ENCODE results near the gene CRYBB1.

The CRYBB1 gene

DNA sequence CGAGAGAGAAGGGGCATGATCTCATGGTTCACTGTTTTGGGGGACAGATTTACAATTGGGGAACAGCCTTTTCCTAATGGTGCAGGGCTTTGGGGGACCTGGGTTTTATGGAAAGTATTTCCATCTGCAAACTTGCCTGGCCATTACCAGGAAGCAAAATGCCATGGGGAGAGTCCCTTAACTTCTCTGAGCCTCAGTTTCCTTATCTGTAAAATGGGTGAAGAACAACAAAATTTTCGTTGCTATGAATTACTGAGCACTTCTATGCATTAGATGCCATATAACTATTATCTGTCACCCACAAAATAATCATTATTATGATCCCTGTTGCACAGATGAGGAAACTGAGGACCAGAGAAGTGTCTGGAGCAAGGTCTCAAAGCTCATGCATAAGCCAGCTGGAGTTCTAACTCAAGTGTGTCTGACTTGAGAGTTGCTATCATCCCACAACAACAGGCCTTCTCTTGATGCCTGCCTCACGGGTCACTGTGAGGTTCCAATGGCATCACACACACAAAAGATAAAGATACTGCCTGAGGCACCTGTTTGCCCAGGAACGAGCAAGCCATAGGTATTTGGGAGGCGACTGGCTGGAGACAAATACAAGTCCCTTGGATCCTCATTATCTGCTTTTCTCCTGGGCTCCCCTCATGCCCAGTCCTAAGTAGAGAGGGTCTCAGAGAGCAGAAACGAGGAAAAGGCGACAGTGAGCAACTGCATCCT, 43.7 kb downstream of the CRYBB1 start:
- DNase-seq: no peak

DNA sequence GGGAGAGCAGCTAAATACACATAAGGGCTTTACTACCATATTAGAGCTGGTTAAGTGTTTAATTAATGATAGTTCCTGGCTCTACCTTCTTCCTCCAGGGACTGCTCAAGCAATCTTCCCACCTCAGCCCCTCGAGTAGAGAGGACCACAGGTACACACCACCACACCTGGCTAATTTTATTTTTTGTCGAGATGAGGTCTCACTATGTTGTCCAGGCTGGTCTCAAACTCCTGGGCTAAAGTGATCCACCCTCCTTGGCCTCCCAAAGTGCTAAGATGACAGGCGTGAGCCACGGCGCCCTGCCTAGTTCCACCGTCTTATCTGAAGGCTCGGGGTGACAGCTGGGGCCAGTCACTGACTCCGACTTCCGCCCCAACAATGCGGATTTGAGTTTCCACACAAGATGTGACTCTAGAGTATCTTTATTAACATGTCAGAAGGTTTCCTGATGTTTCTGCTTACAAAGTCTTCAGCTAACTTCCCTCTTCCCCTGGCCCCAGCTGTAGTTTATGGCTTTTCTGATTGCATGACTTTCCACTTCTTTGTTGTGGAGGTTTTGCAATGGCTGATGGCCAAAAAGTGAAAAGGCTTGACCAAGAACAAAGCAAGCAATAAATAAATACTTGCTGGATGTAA, 44.7 kb downstream of the CRYBB1 start:
- no peak for DNase-seq

DNA sequence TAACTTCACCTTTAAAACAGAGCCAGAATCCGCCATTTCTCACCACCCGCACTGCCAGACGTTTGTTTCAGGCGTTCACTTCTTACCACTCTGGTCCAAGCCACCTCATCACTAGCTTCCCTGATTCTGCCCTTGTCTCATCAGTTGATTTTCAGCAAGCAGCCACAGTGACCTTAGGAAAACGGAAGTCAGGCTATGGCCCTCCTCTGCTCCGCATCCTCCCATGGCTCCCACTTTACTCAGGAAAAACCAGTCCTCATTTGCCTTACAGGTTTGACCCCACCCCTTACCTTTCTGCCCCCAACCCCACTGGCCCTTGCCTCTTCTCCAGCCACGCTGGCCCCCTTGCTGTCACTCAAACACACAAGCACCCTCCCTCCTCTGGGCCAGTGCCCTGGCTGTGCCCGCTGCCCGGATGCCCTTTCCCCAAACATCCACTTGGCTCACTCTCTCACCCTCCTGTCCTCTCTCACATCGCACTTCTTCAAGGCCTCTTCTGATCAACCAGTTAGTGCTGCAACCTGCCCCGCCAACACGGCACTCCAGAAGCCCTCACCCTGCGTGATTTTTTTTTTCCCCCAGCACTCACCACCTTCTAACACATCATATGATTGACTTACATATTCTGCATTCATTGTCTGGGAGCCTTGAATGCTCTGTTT, 46.8 kb downstream of the CRYBB1 start:
- DNase-seq: no peak

DNA sequence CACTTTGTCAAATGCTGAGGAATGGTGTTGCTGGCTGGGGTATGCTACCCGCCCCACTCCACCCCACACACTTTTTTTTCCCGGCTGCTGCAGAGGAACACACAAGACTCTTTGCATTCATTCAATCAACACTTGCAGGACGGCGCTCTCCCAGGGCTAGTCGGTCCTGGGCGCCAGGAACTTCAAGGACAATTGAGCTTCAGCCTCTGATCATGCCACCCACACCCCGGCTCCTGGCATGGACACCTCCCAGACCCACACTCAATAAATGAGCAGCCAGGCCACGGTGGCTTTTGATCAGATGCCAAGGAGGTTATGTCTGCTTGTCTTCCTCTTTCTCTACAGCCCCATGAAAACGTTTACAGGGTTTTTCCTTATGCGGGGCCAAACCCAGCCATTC, 47.7 kb downstream of the CRYBB1 start:
- DNase-seq: no peak

DNA sequence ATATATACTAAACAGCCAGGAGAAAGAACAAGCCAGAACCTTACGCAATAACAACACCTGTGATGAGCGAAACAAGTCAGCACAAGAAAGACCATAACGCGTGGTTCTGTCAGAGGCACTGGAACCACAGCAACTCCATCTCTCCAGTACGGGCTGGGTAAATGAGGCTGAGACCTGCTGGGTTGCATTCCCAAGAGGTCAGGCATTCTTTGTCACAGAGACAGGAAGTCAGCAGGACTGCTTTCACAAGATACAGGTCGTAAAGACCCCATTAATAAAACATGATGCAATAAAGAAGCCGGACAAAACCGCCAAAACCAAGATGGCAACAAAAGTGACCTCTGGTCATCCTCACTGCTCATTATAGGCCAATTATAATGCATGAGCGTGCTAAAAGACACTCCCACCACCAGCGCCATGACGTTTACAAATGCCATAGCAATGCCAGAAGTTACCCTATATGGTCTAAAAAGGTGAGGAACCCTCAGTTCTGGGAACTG, 49.6 kb downstream of the CRYBB1 start:
- DNase-seq: no peak

DNA sequence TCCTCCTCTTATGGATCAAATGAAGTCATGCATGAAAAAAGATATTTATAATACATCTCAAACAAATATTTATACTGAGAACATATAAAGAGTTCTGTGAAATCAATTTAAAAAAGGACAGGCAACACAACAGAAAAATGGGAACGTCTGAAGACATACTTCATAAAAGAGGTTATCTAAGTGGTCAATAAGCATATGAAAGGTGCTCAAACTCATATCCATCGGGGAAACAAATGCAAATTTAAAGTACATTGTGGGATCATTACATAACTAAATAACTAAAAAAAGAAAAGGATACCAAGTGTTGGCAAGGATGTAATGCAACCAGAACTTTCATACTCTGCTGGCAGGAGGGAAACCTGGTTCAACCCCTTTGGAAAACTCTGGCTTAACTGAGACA, 50.2 kb downstream of the CRYBB1 start:
- no peak for DNase-seq

DNA sequence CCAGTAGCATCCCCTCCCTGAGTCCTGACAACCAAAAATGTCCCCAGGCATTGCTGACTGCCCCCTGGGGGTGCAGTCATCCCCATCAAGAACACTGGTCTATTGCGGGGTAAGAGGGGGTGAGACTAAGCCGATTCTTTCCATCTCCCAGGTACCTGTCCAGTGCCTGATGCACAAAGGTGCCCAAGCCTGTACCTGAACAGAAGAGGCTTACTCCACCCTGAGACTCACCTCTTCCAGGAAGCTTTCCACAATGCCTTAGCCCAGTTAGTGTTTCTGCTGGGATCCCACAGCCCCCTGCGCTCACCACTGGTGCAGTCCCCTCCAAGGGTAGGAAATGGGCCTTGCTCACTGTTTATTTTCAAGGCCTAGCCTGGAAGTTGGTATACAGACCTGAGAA, 50.8 kb downstream of the CRYBB1 start:
- DNase-seq: no peak

DNA sequence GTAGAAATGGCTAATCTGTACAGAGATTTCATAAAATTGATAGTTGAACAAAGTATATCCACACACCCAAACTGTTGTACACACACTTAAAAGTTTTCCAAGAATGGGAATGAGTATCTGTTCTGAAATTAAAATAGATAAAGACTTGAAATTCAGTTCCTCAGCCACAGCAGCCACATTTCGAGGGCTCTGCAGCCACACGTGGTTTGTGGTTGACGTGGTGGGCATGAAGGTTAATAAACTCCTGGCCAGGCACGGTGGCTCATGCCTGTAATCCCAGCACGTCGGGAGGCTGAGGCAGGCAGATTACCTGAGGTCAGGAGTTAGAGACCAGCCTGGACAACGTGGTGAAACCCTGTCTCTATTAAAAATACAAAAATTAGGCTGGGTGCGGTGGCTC, 51.9 kb downstream of the CRYBB1 start:
- DNase-seq: no peak

DNA sequence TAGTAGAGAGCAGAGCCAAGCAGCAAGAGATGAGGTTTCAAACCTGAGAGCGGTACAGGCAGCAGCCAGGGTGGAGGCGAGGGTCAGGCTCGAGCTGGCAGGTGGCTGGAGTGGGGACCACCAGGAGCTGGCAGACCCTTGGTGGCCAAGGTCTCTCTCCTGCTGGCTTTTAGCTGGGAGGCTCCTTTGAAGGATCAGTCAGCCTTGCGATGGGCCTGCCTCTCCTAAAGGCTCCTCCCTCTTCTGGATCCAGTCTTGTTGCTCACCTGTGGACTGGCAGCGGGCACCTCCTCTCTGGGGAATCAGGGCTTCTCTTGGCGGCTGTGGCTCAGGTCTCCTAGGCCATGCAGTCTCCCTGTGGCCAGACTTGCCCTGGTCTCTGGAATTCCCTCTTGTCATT, 52.6 kb downstream of the CRYBB1 start:
- no peak for DNase-seq

DNA sequence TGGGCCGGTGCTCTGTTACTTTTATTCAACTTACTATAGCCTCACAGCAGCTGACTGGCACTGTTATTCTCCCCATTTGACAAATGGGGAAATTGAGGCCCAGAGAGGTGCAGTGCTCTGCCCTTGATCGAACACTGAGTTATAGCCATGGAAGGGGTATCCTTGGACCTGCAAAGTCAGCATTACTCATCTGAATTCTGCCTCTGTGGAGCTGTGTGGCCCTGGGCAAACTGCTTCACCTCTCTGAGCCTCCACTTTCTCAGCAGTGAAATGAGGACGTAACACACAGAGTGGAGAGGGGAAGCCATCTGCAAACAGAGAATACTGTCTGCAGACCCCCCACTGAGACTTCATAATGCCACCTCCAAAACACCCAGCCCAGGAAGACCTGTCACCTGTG, 53.2 kb downstream of the CRYBB1 start:
- no peak for DNase-seq

DNA sequence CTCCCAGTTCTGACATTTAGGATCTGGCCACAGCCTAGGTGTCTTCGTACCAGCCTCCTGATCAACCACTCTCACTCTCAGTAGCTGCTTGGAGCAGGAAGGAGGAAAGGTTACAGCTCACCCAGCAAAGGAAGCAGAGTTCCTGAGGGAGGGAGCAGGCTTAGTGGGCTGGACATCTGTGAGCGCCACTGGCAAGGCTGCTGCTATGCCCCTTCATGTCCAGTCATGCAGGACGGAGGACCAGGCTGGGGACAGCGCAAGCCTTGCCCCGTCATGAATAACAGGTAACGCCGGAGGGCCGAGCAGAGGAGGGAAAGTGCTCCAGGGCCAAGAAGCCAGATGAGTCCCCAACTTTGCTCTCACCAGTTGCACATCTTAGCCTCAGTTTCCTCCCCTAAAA, 53.6 kb downstream of the CRYBB1 start:
- DNase-seq: no peak

DNA sequence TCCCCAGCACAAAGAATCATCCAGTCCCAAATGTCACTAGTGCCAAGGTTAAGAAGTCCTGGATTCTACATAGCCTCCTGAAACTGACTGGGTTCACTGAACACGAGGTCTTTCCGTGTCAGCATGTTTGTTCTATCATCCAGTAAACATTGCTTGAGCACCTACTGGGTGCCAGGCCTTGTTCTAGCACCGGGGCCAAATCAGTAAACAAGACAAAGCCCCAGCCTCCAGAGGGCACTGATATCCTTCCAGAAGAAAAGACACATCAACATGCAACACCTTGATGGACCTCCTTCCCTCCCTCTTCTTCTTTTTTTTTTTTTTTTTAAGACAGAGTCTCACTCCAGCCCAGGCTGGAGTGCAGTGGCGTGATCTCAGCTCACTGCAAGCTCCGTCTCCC, 54.8 kb downstream of the CRYBB1 start:
- no peak for DNase-seq

DNA sequence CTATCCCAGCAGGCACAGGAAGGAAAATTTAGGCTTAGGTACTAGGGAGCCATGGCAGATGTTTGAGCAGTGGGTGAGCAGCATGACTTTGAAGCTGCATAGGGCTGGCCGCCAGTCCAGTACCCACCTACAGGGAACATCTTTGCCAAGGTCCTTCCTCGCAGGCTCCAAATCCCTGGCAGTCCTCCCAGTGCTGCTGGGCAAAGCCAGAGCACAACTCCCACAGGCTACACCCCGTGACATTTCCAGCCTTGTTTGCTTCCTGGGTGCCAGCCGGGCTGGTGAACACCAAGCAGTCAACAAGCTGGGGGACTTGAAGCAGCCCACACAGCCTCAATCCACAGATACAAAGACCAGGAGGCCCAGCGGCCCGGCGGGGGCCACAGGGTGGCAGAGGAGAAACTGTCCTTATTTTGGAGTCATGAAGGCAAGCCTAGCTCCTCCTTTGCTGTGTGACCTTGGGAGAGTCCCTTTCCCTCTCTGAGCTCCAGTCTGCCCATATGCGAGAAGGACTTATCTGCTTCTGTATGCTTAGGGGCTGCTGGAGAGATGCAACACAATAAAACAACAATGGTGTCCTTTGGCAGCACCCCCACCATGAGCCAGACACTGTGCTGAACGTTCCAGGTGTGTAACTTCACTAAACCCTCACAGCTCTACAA, 55.9 kb downstream of the CRYBB1 start:
- no peak for DNase-seq

DNA sequence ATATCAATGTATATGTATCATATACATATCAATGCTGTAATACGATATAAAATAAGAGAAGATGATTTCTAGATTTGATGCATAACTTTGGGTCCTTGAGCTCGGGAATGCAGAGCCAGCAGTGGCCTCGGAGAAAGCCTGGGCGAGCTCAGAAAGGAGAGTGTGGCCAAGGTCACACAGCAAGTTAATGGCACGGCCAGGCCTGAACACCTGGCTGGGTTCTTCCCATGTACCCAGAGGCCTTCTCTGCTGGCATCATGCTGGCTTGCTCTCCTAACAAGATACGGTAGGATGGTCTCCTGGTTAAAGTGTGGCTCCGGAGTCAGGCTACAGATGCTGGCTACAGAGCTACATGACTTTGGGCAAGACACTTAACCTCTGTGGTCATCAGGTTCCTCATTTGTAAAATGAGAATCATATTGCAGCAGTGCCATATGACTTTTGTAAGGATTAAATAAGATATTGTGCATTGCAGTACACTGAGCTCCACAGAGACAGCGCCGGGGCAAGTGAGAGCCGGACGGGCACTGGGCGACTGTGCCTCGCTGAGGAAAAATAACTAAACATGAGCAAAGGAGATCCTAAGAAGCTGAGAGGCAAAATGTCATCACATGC, 57.8 kb downstream of the CRYBB1 start:
- DNase-seq: no peak

DNA sequence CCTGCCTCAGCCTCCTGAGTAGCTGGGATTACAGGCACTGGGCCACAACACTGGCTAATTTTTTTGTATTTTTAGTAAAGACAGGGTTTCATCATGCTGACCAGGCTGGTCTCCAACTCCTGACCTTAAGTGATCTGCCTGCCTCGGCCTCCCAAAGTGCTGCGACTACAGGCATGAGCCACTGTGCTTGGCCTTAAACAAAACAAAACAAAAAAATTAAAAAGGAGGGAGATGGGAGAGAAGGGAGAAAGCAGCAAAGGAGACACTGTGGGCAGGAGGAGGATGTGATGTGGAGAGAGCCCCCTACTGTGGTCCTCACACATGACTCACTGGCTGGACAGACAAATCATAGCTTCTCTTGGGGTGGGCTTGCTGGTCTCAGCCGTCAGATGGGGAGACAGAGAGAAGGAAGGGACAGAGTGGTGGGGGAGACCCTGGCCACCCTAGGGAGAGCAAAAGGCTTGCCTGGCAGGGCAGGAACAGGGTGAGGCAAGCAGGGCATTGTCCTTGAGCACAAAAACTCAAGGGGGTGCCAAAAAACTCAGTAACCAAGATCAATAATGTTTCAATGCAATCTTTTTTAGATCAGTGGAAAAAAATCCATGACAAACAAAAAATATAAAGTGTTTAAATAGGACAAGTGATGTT, 59.5 kb downstream of the CRYBB1 start:
- no peak for DNase-seq

DNA sequence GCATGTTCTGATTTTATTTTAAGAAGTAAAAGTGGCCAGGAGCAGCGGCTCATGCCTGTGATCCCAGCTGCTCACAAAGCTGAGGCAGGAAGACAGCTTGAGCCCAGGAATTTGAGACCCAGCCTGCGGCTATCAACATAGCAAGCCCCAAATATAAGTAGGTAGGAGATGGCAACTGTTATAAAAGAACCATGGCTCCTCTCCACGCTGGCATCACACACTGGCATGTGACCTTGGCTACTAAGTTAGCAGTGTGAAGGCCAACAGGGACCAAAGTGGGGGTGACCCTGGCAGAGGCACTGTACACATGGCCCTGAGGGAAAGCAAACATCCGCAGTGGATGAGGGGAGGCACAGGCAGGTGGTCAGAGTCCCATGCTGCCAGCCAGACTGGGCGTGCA, 60.9 kb downstream of the CRYBB1 start:
- no peak for DNase-seq

DNA sequence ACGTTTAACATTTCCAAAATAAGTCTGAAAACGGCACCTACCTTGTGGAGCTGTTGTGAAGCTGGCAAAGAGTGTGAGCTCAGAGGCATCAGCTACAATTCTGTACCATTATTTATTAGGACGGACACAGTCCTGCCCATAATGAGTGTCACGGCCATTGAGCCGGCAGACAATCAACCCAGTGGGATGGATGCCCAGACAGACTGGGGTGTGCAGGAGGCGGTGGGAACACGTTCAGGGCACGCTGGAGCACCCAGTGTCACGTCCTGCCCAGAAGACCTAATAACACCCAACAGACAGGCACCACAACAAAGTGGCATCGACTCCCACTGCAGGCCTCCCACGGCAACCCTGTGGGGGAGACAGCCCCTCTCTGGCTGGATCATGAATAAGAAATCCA, 62.3 kb downstream of the CRYBB1 start:
- no peak for DNase-seq

DNA sequence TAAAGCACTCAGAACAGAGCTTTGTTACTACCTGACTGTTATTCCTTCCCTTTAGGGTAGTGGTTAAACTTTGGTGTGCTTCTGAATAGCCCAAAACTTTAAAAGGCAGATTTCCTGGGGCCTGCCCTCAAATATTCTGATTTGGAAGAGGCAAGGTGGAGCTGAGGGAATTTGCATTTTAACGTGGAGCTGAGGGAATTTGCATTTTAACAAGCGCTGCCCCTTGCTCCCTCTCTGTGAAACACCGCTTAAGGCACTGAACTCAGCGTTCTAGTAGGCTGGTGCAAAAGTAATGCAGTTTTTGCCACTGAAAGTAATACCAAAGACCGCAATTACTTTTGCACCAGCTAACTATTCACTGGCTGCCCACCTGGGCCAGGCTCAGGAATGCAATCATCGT, 62.9 kb downstream of the CRYBB1 start:
- DNase-seq: no peak

DNA sequence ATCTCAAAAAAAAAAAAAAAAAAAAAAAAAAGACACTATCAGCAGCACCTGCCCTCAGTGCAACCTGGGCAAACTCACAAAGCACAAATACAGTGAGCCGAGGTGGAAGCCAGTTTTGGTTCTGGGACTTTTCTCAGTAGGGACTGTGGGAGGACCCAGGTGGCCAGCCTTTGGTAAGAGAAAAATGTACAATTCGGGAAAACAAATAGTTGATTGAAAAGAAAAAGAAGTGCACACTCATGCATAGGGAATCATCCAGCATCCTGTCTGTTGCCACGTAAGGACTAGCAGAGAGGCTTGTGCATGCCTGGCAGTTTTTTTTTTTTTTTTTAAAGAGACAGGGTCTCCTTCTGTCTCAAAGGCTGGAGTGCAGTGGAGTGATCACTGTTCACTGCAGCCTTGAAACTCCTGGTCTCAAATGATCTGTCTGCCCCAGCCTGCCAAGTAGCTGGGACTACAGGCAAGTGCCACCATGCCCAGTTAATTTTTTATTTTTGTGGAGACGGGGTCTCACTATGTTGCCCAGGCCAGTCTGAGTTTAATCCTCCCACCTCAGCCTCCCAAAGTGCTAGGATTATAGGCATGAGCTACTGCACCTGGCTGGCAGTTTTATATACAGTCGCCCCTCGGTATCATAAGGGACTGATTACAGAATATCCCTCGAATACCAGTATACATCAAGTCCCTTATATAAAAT, 64.6 kb downstream of the CRYBB1 start:
- DNase-seq: no peak

DNA sequence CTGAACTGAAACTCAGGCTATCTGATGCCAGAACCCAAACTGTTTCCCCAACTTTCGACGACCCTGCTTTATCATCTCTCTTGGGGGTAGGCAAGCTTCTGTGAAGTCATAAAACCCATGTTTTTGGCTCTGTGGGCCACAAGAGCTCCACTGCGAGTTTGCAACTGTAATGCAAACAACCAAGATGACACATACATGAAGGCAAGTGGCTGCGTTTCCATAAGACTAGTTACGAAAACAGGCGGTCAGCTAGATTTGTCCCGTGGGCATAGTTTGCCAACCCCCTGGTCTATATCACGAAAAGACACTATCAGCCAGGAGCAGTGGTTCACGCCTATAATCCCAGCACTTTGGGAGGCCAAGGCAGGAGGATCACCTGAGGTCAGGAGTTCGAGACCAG, 65.4 kb downstream of the CRYBB1 start:
- no peak for DNase-seq

DNA sequence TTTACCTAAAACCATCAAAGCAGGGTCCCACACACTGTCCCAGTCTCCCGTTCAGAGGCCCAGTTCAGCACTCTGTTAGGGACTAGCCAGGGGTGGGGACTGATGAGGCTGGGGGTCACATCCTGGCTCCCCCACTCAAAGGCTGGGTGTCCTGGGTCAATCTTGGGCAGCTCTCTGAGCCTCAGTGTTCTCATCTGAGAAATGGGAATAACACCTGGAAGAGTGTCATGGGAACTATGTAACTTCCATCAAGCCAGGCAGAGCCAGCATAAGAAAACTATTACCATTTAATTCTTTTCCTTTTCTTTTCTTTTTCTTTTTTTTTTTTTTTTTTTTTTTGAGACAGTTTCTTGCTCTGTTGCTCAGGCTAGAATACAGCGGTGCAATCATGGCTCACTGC, 66.3 kb downstream of the CRYBB1 start:
- DNase-seq: no peak

DNA sequence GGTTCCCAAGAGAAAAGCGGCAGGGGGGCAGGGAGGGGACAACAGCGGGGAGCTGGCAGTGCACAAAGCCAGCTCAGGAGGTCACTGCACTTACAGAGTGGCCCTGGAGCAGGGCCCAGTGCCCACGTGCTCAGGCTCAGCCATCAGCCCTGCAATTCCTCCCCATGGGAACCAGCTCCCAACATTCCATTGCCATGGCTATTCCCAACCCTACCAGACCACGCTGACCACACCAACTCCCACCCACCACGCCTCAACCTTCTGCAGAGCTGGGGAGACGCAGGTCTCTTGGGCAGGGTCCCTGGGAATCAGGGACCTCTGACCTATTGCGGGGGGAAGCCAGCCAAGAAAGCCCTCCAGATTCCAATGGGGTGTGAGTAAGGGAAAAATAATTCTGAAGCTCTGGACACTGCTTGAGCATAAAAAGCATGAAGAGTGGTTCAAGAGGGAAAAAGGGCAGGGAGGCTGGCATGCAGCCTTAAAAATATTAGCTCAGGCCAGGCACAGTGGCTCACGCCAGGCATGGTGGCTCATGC, 67.3 kb downstream of the CRYBB1 start:
- DNase-seq: no peak
